Urinary bladder (tissue), 4 donors: ENCODE data around the gene GTF2IRD1. TPM values are rescaled to one million over a fixed set of nuclear protein-coding genes. Genes with fewer than 3 reads are reported as not detected.
"Not testable (repeated sequence)": the region's sequence is repeated elsewhere in the genome, so short reads cannot be mapped to it uniquely, and the experiment has no call there.

Experiments used
- DNase-seq: peaks from one replicate; pipeline ENCODE4 v3.0.0-alpha.2; 2015; ENCODE audit errors: extremely low spot score
- H3K27ac ChIP-seq: one replicate; pipeline ENCODE4 v1.5.1; 2013; ENCODE audit warnings: low read depth, mild to moderate bottlenecking, moderate library complexity
- H3K36me3 ChIP-seq: one replicate; pipeline ENCODE4 v1.6.1; 2013; ENCODE audit warnings: mild to moderate bottlenecking, moderate library complexity; ENCODE audit not compliant: insufficient read depth
- H3K4me1 ChIP-seq: one replicate; pipeline ENCODE4 v1.6.1; 2013; ENCODE audit warnings: mild to moderate bottlenecking, moderate library complexity; ENCODE audit not compliant: insufficient read depth
- H3K4me3 ChIP-seq: one replicate; pipeline ENCODE4 v1.5.1; 2013; ENCODE audit warnings: low read depth, low read length
- WGBS: extraction: QIAGEN DNeasy Blood & Tissue Kit; methylation state at CpG from one replicate; pipeline ENCODE4 v1.1.7; 2013; 5-methylcytosine and 5-hydroxymethylcytosine counted together
- polyA plus RNA-seq: library from polyadenylated mRNA; stranded (reverse); fragments of 200-250 nt; gene quantifications from one replicate; pipeline ENCODE4 v1.2.3, GENCODE V29; 2013
- total RNA-seq: library from RNA; depleted of rRNA; stranded (reverse); fragments of >200 nt; gene quantifications from one replicate; pipeline ENCODE4 v1.2.3, GENCODE V29; 2014
- donor health status: healthy with polysubstance abuse.
- donor health status: healthy.

The GTF2IRD1 gene
- total and polyA plus RNA-seq, 2 donors, result 8.6 to 22.7 TPM

DNA sequence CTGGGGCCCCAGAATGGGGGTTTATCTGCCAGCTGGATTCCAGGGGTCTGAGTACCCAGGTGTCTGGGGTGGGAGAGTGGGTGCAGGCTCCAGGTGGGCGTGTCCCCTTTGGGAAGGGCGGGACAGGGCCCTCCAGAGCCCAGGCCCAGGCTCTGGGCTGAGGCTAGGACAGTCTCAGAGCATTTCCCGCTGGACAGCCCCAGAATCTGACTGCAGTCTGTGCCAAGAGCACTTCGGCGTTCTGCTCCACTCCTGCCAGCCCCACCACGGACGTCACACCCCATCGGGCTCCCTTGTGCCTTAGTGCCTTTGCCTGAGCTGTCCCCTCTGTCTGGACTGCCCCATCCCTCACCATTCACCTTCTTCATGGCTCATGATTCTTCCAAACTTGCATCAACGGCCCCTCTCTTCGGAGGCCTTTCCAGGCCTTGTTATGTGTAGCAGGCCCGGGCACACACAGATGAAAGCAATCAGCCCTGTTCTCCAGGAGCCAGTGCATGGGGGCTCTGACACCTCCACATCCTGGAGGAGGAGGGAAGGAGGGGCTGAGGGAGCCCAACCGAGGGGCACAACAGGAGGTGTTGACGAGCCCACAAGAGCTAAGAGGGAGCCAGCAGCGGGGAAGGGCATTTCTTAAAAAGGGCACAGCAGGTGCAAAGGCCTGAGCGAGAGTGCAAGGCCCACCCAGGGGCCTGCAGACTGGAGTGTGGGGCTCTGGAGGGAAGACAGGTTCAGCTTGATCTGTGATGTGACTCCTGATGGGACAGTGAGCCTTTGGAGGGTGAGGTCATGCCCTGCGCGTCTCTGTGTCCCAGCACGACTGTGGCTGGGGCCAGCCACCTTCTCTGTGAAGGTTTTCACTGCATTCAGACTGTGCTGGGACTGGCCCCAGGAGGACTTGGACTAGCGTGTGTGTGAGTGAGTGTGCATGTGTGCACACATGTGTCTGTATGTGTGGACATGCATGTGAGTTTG lies 41.7 kb downstream of the GTF2IRD1 start:
- Histone ChIP-seq H3K4me3 (no peak overlapping the region), H3K36me3 (no peaks in the 10 kb centered on the region), H3K27ac (no peak overlapping the region), H3K4me1 (no peaks in the 10 kb centered on the region)
- 65% methylated on average over 19 of the region's 19 CpGs for WGBS
- DNase-seq, result no peak

DNA sequence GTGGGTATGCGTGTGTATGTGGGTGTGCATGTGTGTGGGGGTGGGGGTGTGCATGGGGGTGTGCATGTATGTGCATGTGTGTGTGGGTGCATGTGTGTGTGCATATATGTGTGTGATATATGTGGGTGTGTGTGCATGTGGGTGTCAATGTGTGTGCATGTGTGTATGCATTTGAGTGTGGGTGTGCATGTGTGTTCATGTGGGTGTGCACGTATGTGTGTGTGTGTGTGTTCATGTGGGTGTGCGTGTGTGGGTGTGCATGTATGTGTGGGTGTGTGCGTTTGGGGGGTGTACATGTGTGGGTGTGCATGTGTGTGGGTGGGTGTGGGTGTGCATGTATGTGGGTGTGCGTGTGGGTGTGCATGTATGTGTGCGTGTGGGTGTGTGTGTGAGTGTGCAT lies 42.6 kb downstream of the GTF2IRD1 start:
- H3K4me3 ChIP-seq, result no peak overlapping the region
- no peak overlapping the region for H3K27ac ChIP-seq
- 85% methylated on average over 6 of the region's 6 CpGs for WGBS
- no peak for DNase-seq
- H3K4me1 ChIP-seq, result no peaks in the 10 kb centered on the region
- no peaks in the 10 kb centered on the region for H3K36me3 ChIP-seq

DNA sequence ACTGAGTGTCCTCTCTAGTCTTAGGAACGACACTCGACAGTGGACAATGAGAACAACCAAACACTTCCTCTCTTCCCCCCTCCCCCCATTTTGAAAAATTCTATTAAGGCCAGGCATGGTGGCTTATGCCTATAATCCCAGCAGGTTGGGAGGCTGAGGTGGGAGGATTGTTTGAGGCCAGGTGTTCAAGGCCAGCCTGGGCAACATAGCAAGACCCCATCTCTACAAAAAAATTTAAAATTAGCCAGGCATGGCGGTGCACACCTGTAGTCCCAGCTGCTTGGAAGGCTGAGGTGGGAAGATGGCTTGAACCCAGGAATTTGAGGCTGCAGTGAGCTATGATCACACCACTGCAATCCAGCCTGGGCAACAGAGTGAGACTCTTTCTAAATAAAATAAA lies 43.1 kb downstream of the GTF2IRD1 start:
- not testable (repeated sequence) for H3K36me3 ChIP-seq, H3K27ac ChIP-seq, H3K4me1 ChIP-seq, DNase-seq, H3K4me3 ChIP-seq
- WGBS, result 84% methylated on average over 3 of the region's 3 CpGs

DNA sequence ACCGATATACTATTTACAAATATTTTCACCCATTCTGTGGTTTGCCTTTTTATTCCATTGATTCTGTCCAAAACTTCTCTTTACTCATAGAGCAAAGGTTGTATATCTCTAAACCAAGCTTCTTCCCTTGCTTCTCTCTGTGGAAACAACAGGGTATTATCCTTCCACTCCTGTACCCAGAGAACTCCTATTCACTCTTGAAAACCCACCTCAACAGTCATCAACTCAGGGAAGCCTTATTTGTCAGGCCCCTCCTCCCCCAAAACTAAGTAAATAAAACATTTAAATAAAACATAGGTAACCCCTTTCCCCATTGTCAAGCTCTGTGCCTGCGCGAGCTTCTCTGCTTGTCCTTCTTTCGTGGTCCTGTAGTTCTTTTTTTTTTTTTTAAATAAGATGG lies 44.6 kb downstream of the GTF2IRD1 start:
- Histone ChIP-seq H3K4me3 (no peak overlapping the region), H3K4me1 (no peaks in the 10 kb centered on the region), H3K27ac (no peak overlapping the region), H3K36me3 (no peaks in the 10 kb centered on the region)
- 92% methylated on average over 4 of the region's 4 CpGs for WGBS
- no peak for DNase-seq

DNA sequence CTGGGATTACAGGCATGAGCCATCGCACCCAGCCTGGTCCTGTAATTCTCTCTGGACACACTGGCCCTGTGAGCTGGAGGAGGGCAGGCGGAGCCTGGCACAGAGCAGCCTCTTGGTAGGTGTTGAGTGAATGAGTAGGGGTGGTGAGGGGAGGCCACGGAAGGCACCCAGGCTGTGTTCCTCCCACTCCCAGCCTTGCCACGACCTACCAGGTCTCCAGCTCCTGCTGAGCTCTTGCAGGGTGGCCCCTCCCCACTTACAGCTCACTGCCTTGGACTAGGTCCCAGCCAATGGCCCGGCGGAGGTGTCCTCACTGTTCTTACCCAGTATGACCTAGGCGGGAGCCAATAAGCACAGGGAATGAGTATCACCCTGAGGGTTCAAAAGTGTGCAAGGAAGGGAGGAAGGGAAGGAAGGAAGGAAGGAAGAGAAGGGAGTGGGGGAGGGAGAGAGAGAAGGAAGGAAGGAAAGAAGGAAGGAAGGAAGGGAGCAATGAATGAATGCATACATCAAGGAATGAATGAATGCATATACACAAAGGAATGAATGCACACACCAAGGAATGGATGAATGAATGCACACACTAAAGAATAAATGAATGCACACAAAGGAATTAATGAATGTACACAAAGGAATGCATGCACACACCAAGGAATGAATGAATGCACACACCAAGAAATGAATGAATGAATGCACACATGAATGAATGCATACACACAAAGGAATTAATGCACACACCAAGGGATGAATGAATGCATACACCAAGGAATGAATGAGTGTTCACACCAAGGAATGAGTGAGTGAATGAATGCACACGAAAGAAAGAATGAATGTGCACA lies 45.5 kb downstream of the GTF2IRD1 start:
- Histone ChIP-seq H3K36me3 (no peaks in the 10 kb centered on the region), H3K4me3 (no peak overlapping the region), H3K27ac (no peak overlapping the region), H3K4me1 (no peaks in the 10 kb centered on the region)
- WGBS, result 82% methylated on average over 8 of the region's 8 CpGs
- DNase-seq, result no peak

DNA sequence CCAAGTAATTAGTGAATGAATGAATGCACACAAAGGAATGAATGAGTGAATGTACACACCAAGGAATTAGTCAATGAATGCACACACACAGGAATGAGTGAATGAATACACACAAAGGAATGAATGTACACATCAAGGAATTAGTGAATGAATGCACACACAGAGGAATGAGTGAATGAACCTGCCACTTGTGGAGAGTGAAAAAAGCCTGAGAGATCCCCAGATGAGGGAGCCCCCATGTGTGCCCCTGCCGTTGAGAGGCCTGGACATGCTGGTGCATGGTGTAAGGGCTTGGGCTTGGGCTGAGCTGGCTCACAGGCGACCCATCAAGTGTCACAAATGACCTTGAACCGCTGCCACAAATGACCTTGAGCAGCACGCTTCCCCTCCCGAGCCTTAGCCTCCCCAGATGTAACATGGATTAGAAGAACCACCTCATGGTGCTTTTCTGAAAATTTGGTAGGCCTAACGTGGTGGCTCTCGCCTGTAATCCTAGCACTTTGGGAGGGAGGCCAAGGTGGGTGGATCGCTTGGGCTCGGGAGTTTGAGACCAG lies 46.2 kb downstream of the GTF2IRD1 start:
- H3K4me1 ChIP-seq, result no peaks in the 10 kb centered on the region
- H3K4me3 ChIP-seq, result no peak overlapping the region
- 87% methylated on average over 9 of the region's 9 CpGs for WGBS

DNA sequence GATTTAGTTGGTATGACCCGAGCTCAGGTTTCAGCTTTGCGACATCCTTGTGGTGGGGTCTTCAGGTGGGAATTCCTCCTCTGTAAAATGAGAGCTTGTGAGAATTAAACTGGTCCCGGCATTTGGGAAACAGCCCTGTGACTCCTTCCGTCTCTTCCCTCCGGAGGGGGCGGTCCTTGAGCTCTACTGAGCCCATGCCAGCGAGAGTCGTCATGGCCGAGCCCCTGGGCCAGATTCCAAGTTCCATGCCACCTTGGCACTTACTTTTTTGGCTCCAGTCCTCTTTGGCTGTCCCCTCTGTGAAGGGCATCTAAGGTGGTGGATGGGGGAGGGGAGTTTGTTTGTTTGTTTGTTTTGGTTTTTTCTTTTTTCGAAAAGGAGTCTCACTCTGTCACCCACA lies 47.6 kb downstream of the GTF2IRD1 start:
- WGBS, result 66% methylated on average over 10 of the region's 10 CpGs
- no peak for DNase-seq
- Histone ChIP-seq H3K4me3 (no peak overlapping the region), H3K27ac (no peak overlapping the region), H3K4me1 (no peaks in the 10 kb centered on the region), H3K36me3 (no peaks in the 10 kb centered on the region)

More for the DNA sequence above, 46.2 kb downstream of the GTF2IRD1 start:
- no peaks in the 10 kb centered on the region for H3K36me3 ChIP-seq
- DNase-seq, result no peak
- H3K27ac ChIP-seq, result no peak overlapping the region

DNA sequence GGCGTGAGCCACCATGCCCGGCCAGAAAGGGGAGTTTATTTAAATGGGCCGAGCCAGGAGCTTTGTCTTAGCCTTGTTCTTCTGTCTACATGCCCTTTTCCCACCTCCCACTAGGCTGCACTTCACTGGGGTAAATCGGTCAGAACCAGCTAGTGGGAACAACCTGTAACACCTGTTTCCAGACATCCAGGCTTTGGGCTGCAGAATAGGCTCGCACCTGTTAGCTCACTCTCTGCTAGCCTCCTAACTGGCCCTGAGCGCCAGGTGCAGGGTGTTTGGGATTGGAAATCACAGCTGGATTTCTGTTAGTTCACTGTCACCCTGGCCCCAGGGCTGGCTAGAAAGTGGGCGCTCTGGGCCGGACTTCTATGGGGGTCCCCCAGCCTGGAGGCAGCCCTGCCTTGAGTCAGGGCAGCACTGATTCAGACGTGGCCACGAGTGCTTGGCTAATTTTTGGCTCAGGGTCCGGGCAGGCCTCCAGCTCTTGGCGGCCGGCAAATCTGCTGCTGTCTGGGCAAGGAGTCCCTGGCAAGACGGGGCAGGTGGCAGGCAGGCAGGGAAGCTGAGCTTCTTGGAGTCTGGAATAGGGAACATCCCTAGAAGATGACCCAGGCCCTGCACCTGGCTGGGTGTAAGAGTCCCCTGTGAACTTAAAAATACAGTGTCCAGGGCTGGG lies 48.6 kb downstream of the GTF2IRD1 start:
- H3K4me1 ChIP-seq, result no peaks in the 10 kb centered on the region
- no peak overlapping the region for H3K27ac ChIP-seq
- no peaks in the 10 kb centered on the region for H3K36me3 ChIP-seq
- no peak overlapping the region for H3K4me3 ChIP-seq
- DNase-seq, result no peak
- 71% methylated on average over 14 of the region's 14 CpGs for WGBS

DNA sequence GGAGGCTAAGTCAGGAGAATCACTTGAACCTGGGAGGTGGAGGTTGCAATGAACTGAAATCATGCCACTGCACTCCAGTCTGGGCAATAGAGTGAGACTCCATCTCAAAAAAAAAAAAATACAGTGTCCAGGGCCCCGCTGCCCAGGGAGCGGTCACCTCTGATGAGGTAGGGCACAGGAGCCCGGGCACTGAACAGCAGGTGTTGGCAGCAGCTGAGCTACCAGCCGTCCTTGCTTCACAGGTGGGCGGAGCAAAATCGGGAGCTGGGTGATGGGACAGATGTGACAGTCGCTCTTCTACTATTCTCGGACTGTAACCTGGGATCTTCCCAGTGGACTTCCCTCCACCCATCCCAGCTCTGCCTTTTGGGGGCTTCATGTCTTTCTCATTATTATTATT lies 49.4 kb downstream of the GTF2IRD1 start:
- no peak for DNase-seq
- no peaks in the 10 kb centered on the region for H3K36me3 ChIP-seq
- H3K4me3 ChIP-seq, result no peak overlapping the region
- H3K4me1 ChIP-seq, result no peaks in the 10 kb centered on the region
- WGBS, result 94% methylated on average over 8 of the region's 8 CpGs
- H3K27ac ChIP-seq, result no peak overlapping the region

DNA sequence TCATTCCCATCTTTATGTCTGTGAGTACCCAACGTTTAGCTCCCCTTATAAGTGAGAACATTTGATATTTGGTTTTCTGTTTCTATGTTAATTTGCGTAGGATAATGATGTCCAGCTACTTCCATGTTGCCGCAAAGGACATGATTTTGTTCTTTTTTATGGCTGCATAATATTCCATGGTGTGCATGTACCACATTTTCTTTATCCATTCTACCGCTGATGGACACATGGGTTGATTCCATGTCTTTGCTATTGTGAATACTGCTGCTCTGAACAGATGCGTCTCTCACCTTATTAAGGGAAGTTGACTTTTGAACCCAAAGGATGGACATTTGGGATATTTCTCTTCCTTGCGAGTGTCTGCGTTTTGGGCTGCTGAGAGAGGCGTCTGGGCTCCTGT lies 50.2 kb downstream of the GTF2IRD1 start:
- WGBS, result 97% methylated on average over 8 of the region's 8 CpGs
- Histone ChIP-seq H3K27ac (no peak overlapping the region), H3K4me3 (no peak overlapping the region), H3K36me3 (no peaks in the 10 kb centered on the region), H3K4me1 (no peaks in the 10 kb centered on the region)
- no peak for DNase-seq

DNA sequence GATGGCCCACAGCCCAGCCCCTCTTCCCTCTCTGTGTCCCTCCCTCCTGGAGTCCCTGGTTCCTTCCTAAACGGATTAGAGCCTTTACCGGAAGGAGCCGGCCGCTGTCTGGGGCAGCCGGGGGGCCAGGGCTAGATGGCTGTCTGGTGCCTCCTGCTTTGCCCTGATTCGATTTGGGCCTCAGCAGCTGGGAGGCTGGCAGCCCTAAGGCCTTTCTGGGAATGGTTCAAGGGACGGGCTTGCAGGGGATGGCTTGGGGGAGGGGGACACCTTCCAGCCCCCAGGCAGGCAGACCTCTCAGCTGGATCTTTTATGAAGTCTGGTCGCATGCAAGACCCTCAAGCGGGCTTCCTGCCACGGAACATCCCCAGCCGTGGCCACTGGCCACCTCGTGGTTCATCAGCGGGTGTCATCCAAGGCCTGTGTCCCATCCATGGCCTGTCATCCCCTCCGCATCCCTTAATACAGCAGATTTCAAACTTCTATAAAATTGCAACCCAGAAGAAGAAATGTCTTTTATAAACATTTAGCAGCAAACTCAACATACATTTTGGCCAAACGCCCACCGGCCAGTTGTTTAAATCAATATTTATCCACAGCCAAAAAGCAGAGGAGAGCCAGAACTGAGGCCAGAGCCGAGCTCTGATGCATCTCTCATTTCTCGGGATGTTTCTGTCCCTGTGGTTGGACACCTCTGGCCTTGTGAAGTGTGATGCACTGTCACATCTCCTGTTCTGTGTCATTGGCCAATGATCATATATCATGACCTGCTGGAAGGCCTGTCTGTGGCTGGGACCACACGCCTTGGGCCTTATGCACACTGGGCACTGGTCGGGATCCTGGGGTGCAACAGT lies 52.0 kb downstream of the GTF2IRD1 start:
- Histone ChIP-seq H3K27ac (no peak overlapping the region), H3K4me1 (no peaks in the 10 kb centered on the region), H3K36me3 (no peaks in the 10 kb centered on the region), H3K4me3 (no peak overlapping the region)
- 37% methylated on average over 20 of the region's 20 CpGs for WGBS
- DNase-seq, result peak; percentile 25

DNA sequence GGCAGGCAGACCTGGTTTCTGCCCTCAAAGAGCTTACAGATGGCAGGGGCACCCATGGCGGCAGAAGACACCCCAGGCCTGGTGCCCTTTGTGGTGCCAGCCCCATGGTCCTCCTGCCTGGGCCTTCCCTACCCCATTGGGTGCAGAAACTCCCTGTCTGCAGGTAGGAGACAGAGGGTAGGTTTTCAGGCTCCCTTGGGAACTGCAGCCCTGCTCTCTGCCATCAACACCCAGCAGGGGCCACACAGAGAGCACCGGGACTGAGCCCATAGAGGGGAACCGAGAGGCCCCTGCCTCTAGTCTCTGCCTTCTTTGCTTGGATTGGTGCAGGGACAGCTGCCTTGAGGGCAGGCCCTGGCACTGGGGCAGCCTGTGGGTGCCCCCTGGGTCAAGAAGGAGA lies 52.6 kb downstream of the GTF2IRD1 start:
- Histone ChIP-seq H3K36me3 (no peaks in the 10 kb centered on the region), H3K27ac (no peak overlapping the region), H3K4me1 (no peaks in the 10 kb centered on the region), H3K4me3 (no peak overlapping the region)
- WGBS, result 79% methylated on average over 3 of the region's 3 CpGs
- no peak for DNase-seq
